Ishikawa (cell line): ENCODE results near the gene EXOC3.

Source experiments
- CEBPB ChIP-seq: IDR thresholded peaks from 2 replicates; pipeline ENCODE4 v1.6.1; 2012
- CREB1 ChIP-seq: IDR thresholded peaks from 2 replicates; pipeline ENCODE4 v1.6.1; 2012; ENCODE audit warnings: low read depth
- EGR1 ChIP-seq: IDR thresholded peaks from 2 replicates; pipeline ENCODE4 v1.6.1; 2012
- EP300 ChIP-seq: IDR thresholded peaks from 2 replicates; pipeline ENCODE4 v1.6.1; 2012; ENCODE audit warnings: borderline replicate concordance
- FOXM1 ChIP-seq: IDR thresholded peaks from 2 replicates; pipeline ENCODE4 v1.6.1; 2012; ENCODE audit warnings: low read depth, borderline replicate concordance
- MAX ChIP-seq: IDR thresholded peaks from 2 replicates; pipeline ENCODE4 v1.6.1; 2012
- NFIC ChIP-seq: IDR thresholded peaks from 2 replicates; pipeline ENCODE4 v1.6.1; 2012
- RAD21 ChIP-seq: IDR thresholded peaks from 2 replicates; pipeline ENCODE4 v1.6.1; 2012; ENCODE audit warnings: low read depth
- REST ChIP-seq: IDR thresholded peaks from 2 replicates; pipeline ENCODE4 v1.6.1; 2012; ENCODE audit warnings: low read depth, mild to moderate bottlenecking
- TAF1 ChIP-seq: IDR thresholded peaks from 2 replicates; pipeline ENCODE4 v1.6.1; 2012; ENCODE audit warnings: low read depth, mild to moderate bottlenecking
- TCF12 ChIP-seq: IDR thresholded peaks from 2 replicates; pipeline ENCODE4 v1.6.1; 2012; ENCODE audit warnings: low read depth
- TEAD4 ChIP-seq: IDR thresholded peaks from 2 replicates; pipeline ENCODE4 v1.6.1; 2012
- USF1 ChIP-seq: IDR thresholded peaks from 2 replicates; pipeline ENCODE4 v1.6.1; 2012
- YY1 ChIP-seq: IDR thresholded peaks from 2 replicates; pipeline ENCODE4 v1.6.1; 2012; ENCODE audit warnings: low read depth
- ZBTB7A ChIP-seq: IDR thresholded peaks from 2 replicates; pipeline ENCODE4 v1.6.1; 2012; ENCODE audit warnings: low read depth

Gene EXOC3

DNA sequence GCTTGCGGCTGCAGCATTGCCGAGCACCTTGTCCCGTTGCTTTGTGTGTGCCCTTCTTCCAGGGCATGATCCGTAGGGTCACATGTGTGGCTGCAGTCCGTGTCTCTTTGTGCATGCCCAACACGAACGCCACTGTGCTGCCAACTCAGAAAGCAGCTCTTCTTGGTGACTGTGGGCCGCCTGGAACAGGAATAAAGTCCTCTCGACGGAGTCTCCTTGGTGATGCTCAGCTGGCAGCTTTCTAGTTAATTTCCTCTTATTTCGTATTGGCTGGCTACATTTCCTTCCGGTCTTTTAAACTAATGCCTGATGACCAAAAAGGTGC lies 5.8 kb downstream of the EXOC3 start:
- TF ChIP-seq REST: no peak
- TF ChIP-seq FOXM1: no peak
- no peak for TF ChIP-seq TEAD4
- TF ChIP-seq EP300: no peak
- TF ChIP-seq RAD21: no peak
- no peak for TF ChIP-seq CREB1
- TF ChIP-seq NFIC: no peak
- TF ChIP-seq USF1: no peak
- no peak for TF ChIP-seq TCF12
- TF ChIP-seq CEBPB: no peak
- TF ChIP-seq YY1: no peak
- no peak for TF ChIP-seq ZBTB7A
- TF ChIP-seq EGR1: no peak
- no peak for TF ChIP-seq MAX
- no peak for TF ChIP-seq TAF1

GRCh38 chr5:449151-449550 lies 6.2 kb downstream of the EXOC3 start:
- TF ChIP-seq ZBTB7A (no peak), MAX (no peak)

GRCh38 chr5:451587-452458 lies 8.8 kb downstream of the EXOC3 start:
- TF ChIP-seq EP300 (no peak), YY1 (no peak), CREB1 (no peak), NFIC (no peak), ZBTB7A (no peak), RAD21 (no peak), TEAD4 (no peak), CEBPB (no peak), TCF12 (no peak), TAF1 (no peak)

DNA sequence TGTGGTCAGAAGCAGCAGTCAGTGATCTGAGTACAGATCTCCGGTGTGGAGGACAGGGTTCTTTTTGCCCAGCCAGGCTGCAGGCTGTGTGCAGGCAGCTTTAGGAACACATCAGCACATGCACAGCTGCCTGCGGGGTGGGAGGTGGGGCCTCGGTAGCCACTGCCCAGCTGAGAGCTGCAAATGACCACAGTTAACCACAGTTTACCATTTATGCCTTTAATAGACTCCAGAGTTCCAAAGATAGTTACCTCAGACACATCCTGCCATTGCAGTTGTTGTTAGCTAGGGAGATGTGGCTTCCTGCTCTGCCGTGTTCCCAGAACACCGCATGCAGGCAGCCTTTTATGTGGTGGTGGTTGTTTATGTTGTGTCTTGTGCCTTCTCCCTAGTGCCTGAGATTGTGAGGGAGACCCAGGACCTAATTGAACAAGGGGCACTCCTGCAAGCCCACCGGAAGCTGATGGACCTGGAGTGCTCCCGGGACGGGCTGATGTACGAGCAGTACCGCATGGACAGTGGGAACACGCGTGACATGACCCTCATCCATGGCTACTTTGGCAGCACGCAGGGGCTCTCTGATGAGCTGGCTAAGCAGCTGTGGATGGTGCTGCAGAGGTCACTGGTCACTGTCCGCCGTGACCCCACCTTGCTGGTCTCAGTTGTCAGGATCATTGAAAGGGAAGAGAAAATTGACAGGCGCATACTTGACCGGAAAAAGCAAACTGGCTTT lies 10.2 kb downstream of the EXOC3 start:
- TF ChIP-seq USF1 (no peak), REST (no peak), TEAD4 (no peak), EGR1 (no peak)

GRCh38 chr5:453725-454481 lies 10.9 kb downstream of the EXOC3 start:
- TF ChIP-seq TEAD4 (no peak), YY1 (no peak), ZBTB7A (no peak), REST (no peak), EP300 (no peak), FOXM1 (no peak), TAF1 (no peak), RAD21 (no peak), USF1 (no peak)
